SK-N-DZ (cell line): ENCODE results near the gene PRKAR2B.
"Not testable (repeated sequence)": the region's sequence is repeated elsewhere in the genome, so short reads cannot be mapped to it uniquely, and the experiment has no call there.

Experiments used
- DNase-seq: peaks from one replicate; pipeline ENCODE4 v3.0.0-alpha.2; 2015; ENCODE audit warnings: low spot score

Gene PRKAR2B

DNA sequence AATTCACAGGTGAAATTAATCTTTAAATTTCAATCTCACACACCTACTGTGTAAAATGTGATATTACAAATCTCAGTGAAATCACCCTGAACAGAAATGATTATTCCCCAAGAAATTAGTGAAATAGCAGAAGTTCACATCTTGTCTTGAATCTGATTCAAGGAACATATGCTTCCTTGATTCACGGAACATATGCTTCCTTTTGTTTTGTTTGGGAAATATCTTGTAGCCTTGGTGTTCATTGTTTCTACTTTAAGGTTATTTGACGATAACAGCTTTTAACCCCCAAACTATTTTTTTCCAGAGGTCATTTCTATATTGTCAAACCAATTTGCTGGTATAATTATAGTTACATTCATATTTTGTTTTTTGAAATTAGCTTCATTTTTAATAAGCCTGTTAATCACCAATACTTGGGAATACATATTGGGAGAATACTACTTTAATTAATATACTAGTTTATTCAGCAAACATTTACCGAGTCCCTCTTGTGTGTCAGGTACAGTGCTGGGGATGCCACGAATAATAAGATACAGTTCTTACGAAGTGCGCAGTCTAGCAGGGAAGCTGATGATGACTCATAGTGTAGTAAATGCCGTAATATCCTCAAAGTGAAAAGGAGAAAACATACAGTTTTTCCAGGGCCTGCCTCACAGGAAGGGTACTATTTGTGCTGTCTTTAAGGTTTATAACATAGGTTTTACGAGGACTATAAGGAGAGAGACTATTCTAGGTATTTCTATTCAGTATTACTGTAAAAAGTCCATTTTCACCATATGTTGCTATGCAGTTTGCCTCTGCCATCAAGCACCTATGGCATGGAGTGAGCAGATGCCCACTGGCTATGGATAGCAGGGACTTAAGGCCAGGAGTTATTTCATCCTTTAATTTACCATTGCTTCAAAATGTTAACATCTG, 32.5 kb downstream of the PRKAR2B start:
- DNase-seq = no peak

DNA sequence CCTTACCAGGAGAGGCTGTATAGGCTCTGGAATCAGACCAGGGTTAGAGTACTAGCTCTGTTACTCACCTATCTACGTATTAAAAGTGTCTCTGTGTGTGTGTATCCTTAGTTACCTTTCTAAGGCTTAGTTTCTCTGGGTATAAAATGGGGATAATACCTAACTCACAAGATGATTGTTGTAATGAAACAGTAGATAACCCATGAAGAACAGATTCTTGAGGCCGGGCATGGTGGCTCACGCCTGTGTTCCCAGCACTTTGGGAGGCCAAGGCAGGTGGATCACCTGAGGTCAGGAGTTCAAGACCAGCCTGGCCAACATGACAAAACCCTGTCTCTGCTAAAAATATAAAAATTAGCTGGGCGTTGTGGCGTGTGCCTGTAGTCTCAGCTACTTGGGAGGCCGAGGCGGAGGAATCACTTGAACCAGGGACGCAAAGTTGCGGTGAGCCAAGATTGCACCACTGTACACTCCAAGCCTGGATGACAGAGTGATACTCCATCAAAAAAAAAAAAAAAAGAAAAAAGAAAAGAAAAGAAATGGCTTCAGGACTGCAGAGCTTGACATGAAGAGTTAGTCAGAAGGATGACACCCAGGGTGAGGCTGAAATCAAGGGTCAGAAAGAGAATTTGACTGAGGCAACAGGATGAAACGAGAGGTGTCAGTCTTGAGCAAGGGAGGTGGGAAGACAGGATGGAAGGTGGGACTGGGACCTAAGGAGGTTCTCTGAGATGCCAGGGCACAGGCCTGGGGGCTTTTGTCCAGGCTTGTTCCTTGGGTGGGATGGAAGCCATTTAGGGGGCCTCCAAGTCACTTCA, 33.4 kb downstream of the PRKAR2B start:
- DNase-seq = no peak

DNA sequence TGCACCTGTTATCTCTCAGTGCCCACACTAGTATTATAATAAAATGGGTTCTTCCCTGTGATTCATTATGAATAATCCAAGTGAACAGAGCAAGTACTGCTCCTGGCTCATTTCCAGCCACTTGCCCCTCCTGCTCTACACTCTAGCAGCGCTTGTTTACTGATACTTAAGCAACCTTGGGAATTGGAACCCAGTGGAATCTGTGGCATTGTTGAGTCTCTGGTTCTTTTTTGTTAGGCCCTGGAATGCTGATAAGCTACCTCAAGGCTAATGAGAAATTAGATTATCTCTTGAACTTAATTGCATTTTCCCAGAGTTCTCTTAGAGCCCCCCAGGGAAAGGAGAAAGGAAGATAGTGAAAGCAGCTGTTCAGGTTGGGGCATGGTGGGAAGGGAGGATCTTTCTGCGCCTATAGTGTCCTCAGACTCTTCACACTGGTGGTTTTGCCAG, 34.0 kb downstream of the PRKAR2B start:
- DNase-seq = peak; percentile 87

DNA sequence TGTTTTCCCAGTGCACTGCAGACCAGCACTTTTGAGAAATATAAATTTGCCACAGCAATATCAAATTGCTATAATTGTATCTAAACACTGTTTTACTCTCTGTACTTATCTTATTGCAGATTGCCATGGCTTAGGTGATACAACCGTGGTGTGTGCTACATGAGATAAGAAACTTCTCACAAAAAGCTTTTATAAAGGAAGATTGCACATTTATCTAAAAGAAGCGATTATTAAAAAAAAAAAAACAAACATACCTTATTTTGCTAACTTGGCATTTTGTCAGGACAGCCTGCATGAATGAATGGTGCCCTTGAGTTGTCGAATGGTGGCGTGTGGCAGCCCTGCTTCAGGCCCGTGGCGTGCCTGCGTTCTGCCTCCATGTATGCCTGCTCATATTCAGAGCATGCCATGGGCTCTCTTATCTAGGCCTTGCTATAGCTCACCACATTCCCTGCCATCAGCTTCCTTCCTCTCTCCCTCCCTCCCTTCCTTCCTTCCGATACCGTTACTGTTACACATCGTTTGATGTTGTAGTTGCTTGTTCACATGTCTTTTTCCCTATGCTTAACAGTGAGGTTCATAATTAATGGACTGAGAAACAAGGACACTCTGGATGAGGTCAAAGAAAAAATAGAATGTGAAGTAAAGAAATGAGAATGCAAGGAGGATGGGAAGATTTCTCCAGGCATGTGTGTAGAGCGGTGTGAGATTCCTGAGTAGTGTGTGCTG, 34.9 kb downstream of the PRKAR2B start:
- DNase-seq = no peak

DNA sequence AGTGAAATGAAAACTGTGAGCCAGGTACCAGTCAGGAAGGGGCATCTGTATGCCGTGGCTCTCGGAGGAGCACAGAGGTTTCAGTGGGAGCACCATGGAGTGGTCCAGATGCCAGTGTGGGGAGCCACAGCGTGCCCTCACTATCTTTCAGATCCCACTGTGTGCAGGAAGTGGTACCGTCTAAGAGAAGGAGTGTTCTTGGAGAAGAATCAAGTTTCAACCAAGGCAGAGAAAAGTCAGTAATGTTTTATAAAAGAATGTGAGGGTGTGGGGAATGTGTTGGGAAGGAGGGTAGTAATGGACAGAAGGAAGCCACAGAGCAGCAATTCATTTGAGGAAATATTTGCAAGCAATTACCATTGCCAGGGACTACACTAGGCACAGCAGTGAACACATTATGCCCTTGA, 35.6 kb downstream of the PRKAR2B start:
- DNase-seq = no peak

DNA sequence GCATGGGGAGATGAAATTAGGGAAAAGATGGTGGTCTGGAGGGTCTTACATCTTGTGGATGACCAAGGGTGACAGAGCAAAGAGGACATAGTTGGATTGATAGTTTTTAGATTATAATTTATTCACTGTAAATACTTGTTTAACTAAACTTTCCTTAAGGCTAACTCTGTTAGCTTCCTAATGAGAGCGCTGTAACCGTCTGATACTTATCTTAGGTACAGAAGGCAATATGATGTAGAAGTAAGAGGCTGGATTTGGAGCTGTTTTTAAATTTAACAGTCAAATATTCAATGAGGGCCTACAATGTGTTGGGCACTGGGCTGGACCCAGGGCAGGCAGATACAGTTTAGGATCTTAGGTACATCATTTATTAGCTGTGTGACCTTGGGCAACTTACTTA, 36.0 kb downstream of the PRKAR2B start:
- no peak for DNase-seq

DNA sequence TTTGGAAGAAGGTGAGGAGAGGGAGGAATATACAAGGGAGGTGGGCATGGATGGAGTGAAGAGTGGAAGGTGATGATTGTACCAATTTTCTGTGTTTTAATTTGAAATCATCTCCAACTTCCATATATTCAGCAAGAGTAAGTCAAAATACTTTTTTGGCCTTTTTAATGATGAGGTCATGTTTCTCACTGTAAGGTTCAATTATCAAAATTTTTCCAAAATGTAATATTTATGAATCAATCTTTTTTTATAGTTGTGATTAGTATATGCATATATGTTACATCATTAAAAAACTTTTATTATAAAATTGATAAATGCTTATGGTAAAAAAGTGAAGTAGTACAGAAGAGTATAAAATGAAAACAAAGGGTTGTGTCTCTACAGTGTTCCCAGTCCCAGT, 40.7 kb downstream of the PRKAR2B start:
- DNase-seq = no peak

DNA sequence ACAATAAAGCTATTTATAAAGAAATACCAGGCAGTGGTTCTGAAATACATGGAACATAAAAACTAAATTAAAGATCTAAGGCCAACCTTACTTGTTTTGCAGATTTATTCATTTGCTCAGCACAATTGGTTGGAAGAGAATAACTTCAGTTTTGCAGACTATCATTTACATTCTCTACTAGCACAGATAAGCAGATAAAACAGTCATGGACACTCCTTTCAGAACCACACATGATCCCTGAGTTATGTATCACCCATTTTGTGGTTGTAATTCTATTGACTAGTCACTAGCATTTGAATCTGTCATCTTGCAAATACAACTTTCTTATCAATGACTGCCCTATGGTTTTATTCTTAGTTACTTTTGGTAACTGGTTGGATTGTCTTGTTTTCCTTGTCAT, 45.1 kb downstream of the PRKAR2B start:
- DNase-seq = no peak

DNA sequence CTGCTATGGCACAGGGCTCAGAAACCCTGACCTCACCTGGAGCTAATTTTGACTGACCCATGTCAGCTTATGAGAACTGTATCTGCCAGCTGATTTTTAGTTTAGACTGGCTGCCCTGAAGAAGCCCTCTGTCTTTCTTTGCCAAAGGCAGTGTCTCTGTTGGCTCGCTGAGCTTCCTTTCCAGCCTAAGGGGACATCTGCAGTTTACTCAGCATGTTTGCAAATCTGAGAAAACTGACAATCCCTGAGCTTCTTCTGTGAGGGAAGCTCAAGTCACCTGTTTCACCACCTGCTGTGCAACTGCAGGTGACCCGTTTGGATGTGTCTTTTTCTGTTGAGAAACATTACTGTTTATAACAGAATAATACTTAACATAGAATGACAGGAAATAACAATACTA, 46.0 kb downstream of the PRKAR2B start:
- DNase-seq = no peak

DNA sequence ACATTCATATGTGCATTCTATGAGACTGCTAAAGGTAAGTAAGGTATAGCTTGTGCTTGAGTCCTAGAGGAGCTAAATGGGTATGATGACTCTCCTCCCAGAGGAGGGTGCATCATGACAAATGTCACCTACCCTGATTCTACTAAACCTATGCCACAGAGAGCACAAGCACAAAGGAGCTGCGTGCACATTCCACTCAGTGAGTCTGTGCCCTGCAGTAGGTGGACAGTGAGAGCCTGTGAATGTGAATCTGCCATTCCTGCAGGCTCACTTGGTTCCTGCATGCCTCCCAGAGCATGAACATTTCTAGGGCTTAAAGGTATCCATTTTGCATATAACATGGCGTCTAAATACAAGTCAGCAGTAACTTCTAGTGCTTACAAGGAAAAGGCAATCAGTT, 46.8 kb downstream of the PRKAR2B start:
- DNase-seq = no peak

DNA sequence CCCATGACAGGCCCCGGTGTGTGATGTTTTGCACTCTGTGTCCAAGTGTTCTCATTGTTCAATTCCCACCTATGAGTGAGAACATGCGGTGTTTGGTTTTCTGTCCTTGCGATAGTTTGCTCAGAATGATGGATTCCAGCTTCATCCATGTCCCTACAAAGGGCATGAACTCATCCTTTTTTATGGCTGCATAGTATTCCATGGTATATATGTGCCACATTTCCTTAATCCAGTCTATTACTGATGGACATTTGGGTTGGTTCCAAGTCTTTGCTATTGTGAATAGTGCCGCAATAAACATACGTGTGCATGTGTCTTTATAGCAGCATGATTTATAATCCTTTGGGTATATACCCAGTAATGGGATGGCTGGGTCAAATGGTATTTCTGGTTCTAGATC, 49.2 kb downstream of the PRKAR2B start:
- not testable (repeated sequence) for DNase-seq

DNA sequence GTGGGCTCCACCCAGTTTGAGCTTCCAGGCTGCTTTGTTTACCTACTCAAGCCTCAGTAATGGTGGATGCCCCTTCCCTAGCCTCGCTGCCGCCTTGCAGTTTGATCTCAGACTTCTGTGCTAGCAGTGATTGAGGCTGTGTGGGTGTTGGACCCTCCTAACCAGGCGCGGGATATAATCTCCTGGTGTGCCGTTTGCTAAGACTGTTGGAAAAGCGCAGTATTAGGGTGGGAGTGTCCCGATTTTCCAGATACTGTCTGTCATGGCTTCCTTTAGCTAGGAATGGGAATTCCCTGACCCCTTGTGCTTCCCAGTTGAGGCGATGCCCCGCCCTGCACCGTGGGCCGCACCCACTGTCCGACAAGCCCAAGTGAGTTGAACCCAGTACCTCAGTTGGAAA, 54.6 kb downstream of the PRKAR2B start:
- not testable (repeated sequence) for DNase-seq

DNA sequence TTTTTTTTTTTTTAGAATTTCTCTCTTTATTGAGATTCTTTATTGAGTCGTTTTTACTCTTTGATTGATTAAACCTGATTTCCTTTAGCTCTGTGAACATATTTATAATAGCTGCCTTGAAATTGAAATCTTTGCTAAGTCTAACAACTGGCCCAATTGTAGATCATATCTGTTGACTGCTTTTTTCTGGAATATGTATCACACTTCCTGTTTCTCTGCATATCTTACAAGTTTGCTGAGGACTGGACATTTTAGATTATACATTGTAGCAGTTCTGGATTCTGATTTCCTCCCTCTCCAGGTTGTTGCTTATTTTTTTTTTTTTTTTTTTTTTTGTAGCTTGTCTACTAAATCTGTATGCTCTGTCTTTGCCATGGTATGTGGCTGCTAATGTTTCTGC, 56.3 kb downstream of the PRKAR2B start:
- DNase-seq = no peak

DNA sequence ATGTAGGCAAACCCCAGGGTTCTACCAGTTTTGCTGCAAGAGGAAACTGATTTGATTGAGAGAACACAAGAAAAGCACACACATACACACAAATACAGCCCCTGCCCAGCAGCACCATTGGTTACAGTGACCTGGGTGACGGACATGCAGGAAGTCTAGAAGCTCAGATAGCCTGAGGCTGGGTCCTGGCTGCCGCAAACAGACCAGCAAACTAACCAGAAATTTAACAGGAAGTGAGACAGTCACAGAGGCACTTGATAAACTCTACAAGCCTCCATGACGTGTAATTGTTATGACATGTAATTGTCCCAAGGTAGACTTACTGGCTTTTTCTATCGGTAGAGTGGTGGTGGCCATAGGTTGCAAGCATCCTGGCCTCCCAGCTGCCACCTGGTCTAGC, 58.9 kb downstream of the PRKAR2B start:
- DNase-seq = no peak

DNA sequence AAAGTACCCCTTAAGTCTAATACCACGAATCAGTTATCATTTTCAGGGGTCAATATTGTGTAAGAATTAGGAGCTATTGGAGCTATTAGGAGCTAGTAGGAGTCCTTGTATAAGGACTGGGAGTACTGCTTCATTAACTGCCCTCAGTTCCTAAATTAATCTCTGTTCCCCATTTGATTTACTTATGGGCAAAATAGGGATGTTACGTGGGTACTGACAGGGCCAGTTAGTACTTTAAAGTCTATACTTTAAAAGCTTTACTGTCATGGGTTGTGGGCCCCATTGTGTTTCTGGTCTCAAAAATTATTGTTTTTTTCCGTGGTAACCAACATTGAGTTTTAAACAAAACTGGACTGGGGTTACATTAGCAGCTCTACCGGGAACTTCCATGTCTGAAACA, 60.3 kb downstream of the PRKAR2B start:
- DNase-seq = no peak

DNA sequence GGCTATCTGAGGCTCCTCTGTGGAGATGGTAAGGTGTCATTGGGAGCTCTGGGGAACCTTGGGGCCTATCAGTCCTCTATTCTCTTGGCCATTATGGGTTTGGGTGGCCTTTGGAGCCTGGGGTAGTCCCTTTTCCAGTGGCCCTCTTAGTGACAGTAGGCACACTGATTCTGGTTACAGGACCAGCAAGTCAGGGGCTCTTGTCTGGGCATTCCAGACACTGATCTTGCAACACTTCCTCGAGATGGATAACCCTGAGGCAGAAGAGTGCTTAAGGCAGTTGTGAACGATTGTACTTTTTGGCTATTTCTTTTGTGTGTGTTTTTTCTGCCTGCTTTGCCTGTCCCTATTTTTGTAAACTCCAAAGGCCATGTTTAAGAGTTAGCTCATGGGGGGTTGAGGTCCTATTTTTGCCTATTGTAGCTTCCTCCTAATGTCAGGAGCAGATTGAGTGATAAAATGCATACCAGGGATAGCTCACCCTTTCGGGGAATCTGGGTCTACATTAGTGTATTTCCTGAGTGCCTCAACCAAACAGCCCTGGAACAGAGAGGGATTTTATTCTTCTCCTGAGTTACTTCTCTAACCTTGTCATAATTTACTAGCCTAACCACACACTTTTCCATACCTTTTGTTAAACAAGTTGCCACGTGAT, 61.2 kb downstream of the PRKAR2B start:
- no peak for DNase-seq

DNA sequence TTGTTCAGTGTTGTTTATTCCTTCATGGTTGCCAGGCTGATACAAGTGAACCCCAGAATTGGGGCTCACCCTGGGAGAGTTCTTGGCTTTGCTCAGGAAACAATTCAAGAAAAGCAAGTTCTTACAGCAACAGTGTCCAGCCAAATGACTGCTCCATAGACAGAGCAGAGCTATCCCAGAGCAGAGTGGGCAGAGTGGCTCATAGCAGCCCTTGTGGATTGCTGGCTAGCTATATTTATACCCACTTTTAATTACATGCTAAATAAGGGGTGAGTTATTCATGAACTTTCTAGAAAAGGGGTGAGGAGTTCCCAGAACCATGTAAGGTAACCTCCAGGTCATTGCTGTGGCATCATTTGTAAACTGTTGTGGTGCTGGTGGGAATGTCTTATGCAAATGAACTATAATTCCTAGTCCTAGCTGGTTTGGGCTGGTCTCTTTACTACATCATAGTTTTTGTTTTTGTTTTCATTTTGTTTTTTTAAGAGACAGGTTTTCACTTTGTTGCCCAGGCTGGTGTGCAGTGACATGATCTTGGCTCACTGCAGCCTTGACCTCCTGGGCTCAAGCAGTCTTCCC, 64.4 kb downstream of the PRKAR2B start:
- DNase-seq = no peak

DNA sequence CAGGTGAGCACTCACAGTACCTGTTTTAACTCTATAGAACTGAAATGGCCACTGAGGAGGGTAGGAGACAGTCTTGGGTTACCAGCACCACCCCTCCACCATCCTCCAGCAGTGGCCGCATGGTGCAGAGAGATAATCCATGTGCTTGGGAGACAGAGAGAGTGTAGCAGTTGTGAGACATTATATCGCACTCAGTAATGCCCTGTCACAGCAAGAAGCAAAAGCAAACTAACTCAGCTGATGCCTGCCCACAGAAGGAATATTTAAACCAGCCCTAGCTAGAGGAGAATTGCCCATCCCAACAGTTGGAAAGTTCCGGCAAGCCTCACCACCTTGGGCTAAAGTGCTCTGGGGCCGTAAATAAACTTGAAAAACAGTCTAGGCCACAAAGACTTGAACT, 65.5 kb downstream of the PRKAR2B start:
- no peak for DNase-seq

DNA sequence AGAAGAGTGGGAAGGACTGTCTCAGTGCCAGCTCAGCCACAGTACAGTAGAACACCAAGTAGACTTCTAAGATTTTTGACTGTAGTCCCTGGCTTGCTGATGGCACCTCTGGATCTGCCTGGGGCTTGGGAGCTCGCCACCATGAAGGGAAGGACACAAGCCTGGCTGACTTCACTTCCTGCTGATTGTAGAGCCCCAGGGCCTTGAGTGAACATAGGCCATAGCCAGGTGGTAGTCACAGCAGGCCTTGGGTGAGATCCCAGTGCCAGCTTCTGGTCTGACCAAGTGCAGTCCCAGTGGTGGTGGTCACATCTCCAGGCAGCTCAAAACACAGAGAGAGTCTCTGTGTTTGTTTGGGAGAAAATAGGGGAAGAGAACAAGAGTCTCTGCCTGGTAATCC, 66.7 kb downstream of the PRKAR2B start:
- no peak for DNase-seq

DNA sequence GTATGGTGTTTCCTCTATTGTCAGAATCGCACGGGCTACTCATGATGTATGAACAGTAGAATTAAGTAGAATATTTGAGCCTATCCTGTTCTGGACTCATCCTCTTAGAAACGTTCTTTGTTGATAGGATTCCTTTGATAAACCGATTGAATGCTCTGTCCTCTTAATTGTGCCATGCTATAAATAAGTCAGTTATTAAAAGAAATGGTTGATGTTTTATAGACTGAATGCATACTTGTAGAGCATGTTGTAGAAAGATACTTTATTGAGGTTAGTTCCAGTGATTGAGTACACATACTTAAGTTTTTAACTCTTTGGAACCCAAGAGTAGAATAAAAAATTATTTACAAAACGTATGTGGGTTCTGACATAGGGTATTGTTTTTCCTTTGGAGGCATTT, 69.4 kb downstream of the PRKAR2B start:
- DNase-seq = no peak

DNA sequence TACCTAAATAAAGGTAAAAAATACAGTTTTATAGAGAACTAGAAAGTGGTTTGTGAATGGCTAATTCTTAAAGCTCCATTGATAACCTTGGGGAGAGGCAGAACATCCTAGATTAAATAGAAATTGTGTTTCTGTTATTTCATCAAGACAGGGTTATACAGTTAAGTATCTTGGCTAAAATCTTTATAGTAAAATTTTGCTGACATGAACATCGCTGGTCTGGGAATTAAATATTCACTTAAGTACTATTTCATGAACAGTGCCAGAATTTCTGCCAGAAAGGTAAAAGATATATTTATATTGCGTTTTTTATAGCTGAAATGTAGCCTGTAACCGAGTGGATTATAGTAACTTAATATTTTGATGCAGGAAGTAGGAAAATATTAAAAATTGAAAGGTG, 70.6 kb downstream of the PRKAR2B start:
- DNase-seq = no peak
